ENCODE results near the gene YBEY. TPM values are rescaled to one million over a fixed set of nuclear protein-coding genes. Genes with fewer than 3 reads are reported as not detected.

The YBEY gene
- total RNA-seq, 4 donors from 2014 or later, result 4.7 to 17.9 (median 11.7) TPM

DNA sequence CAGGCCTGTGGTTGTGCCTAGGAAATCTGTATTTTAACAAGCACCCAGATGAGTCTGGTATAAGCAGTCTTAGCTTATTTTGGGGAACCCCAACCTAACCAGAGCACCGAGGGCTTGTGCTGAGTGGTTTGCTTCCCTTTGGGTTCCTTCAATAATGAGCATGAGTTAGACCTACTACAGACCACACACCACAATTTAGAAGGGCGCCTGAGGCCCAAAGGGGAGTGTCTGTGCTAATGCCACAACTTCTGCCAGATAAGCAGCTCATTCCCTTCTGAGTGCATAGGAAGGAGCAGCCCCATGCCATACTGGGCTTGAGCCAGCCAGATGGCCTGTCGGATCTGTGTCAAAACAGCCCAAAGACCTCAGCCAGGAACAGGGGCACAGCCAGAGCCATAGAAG is 42.2 kb upstream of the YBEY start:
- DNase-seq, result no peak
- intact Hi-C loops (cut with DNase I), result no loop called here
- Histone ChIP-seq H3K27me3 (no peaks in the 10 kb centered on the region), H3K9me3 (no peaks in the 10 kb centered on the region), H3K36me3 (peaks cover 32 to 100% (median 55%) of the 10 kb centered on the region in 3 donors), H3K4me3 (no peak overlapping the region), H3K4me1 (no peaks in the 10 kb centered on the region), H3K27ac (no peak overlapping the region)
- TF ChIP-seq POLR2A (IDR thresholded peaks at IDR 0.05) (no peak), CTCF (IDR thresholded peaks at IDR 0.05) (no peak)
- WGBS, 2 donors, result 78% methylated on average over 3 of the region's 3 CpGs; no CpG with 5 or more reads in 1 of the 2 donors

- H3K36me3 ChIP-seq, result peaks cover 32 to 100% (median 55%) of the 10 kb centered on the region in 3 donors
- no peak overlapping the region for H3K27ac ChIP-seq
- intact Hi-C loops (cut with DNase I), result no loop called here
- 100% methylated on average over 1 of the region's 8 CpGs; no CpG with 5 or more reads in 1 of the 2 donors for WGBS, 2 donors
- no peaks in the 10 kb centered on the region for H3K27me3 ChIP-seq
- H3K4me1 ChIP-seq, result no peaks in the 10 kb centered on the region
- no peak overlapping the region for H3K4me3 ChIP-seq
- no peaks in the 10 kb centered on the region for H3K9me3 ChIP-seq
- TF ChIP-seq POLR2A (IDR thresholded peaks at IDR 0.05), result no peak
- no peak for TF ChIP-seq CTCF (IDR thresholded peaks at IDR 0.05)
- DNase-seq, result no peak
Measured at GRCh38 chr21:46244602-46245001, 41.5 kb upstream of the YBEY start.

DNA sequence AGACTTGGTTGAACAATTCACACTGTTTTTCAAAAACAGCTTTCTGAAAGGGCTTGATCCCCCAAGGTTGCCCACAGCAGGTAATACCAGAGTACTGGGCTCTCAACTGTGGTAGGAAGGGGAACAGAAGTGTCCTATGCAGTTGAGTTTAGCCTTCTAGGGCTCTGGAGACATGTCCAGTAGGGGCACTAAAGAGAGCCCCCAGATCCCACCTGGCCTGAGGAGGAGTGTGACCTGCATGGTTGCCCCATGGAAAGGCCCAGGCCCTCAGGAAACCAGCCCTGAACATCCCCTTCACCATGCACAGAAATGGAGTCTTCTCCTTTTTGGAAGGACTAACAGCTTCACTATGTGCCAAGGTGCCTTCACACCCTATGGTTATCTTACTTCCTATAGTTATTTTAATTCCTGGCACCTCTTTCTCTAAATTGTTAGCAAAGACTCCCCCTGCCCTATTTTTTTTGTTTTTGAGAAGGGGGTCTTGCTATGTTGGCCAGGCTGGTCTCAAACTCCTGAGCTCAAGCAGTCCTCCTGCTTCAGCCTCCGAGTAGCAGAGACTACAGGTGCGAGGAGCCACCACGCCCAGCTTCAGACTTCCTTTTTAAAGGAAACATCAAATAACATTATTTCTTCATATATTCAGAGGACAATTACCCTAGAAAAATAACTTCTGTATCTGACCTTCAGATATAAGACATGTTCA is 40.8 kb upstream of the YBEY start:
- Histone ChIP-seq H3K9me3 (no peaks in the 10 kb centered on the region), H3K36me3 (peaks cover 35 to 100% (median 51%) of the 10 kb centered on the region in 3 donors), H3K4me3 (no peak overlapping the region), H3K4me1 (no peaks in the 10 kb centered on the region), H3K27me3 (no peaks in the 10 kb centered on the region), H3K27ac (no peak overlapping the region)
- no peak for DNase-seq
- intact Hi-C loops (cut with DNase I), result no loop called here
- TF ChIP-seq CTCF (IDR thresholded peaks at IDR 0.05) (no peak), POLR2A (IDR thresholded peaks at IDR 0.05) (no peak)
- 73 to 100% methylated on average over 3 of the region's 3 CpGs for WGBS, 2 donors

DNA sequence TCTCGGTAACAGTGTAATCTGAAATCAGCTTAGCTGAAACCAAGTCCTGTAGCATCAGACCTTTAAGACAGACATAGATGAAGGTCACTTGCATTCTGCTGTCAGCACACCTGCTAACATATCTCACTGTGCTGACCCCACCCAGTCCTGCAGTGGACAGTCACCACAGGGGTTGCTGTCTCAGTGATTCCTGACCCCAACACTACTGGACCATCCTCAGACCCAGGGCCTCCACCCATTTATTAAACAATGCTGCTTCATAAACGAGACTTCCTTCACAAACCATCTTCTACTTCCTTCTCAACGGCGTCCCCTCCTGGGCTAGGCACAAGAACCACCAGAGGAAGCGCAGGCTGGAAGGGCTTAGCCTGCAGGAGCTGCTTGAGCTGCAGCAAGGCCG is 39.8 kb upstream of the YBEY start:
- Histone ChIP-seq H3K9me3 (no peaks in the 10 kb centered on the region), H3K4me1 (no peaks in the 10 kb centered on the region), H3K27ac (no peak overlapping the region), H3K27me3 (no peaks in the 10 kb centered on the region), H3K4me3 (no peak overlapping the region), H3K36me3 (peaks cover 37 to 100% (median 50%) of the 10 kb centered on the region in 3 donors)
- no peak for TF ChIP-seq POLR2A (IDR thresholded peaks at IDR 0.05)
- TF ChIP-seq CTCF (IDR thresholded peaks at IDR 0.05), result no peak
- intact Hi-C loops (cut with DNase I), result no loop called here
- 58 to 82% methylated on average over 2 to 6 of the region's 6 CpGs for WGBS, 2 donors
- no peak for DNase-seq

GRCh38 chr21:46247699-46248421 is 38.3 kb upstream of the YBEY start:
- Histone ChIP-seq H3K4me1 (no peaks in the 10 kb centered on the region), H3K36me3 (peaks cover 42 to 100% (median 44%) of the 10 kb centered on the region in 3 donors), H3K4me3 (no peak overlapping the region), H3K27ac (no peak overlapping the region), H3K9me3 (no peaks in the 10 kb centered on the region), H3K27me3 (no peaks in the 10 kb centered on the region)
- no peak for TF ChIP-seq CTCF (IDR thresholded peaks at IDR 0.05)
- TF ChIP-seq POLR2A (IDR thresholded peaks at IDR 0.05), result no peak
- intact Hi-C loops (cut with DNase I), result no loop called here
- 60 to 100% methylated on average over 1 to 2 of the region's 3 CpGs for WGBS, 2 donors
- no peak for DNase-seq

Data from esophagus squamous epithelium (tissue), 5 donors.